ENCODE results near the gene PPM1M.
A peak's percentile ranks its signal among the peaks of the same experiment; 100 is the strongest.

Gene PPM1M

DNA sequence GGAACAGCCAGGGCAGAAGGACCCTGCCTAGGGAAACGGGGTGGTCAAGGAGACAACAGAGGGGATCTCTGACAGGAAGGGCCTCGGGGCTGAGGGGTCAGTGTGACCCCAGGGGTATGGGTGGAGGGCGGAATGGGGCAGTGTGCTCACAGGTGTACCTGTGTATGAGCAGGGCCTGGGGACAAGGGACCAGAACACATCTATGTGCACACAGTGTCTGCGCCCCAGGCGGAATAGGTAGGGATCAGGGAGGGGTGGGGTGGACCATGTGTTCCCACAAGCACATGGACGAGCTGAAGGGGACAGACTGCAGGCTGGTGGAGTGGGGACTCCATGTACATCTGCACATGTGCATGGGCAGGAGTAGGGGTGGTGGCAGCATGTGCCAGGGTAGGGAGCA, 15.1 kb upstream of the PPM1M start:
- Histone ChIP-seq H3K4me1 (no peaks in the 10 kb centered on the region), H3K27me3 (ENCODE audit: low read depth) (no peaks in the 10 kb centered on the region), H3K9me3 (no peaks in the 10 kb centered on the region), H3K4me3 (no peak overlapping the region), H3K36me3 (replicated peaks) (peaks cover 32% of the 10 kb centered on the region)
- in situ Hi-C loops (cut with MboI; ENCODE audit: low sequenced_read_pairs), result loop anchor here (5.0 kb wide), 2 partner anchors 112 to 212 kb away; no protein-coding TSS in a partner anchor
- DNase-seq (ENCODE audit: low spot score in 2 of 2), result no peak

DNA sequence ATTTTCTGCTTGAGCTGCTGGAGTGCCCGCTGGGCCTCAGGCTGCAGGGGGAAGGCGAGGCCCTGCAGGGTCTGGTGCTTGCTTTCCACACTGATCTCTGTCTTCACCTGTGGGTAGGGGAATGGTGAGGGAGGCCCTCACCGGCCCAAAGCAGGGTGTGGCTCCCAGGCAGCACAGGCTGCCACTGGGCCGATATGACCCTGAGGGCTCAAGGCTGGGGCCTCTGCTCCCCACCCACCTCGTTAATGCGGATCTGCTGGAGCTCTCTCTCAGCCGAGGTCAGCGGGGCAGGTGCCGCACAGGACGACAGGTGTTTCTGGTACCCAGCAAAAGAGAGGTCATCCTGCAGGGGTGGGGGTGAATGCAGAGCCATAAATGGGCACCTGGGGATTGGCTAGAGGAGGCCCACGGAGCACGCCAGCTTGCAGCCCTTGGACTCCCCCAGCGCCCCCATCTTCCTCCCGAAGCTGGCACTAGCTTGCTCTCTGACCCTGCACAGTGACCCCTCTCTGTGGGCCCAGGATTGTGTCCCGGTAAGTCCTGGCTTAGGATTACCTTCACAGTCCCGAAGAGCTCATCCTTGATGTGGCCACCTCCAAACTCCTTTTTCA, 14.6 kb upstream of the PPM1M start:
- in situ Hi-C loops (cut with MboI; ENCODE audit: low sequenced_read_pairs), result loop anchor here (5.0 kb wide), 2 partner anchors 111 to 211 kb away; no protein-coding TSS in a partner anchor

DNA sequence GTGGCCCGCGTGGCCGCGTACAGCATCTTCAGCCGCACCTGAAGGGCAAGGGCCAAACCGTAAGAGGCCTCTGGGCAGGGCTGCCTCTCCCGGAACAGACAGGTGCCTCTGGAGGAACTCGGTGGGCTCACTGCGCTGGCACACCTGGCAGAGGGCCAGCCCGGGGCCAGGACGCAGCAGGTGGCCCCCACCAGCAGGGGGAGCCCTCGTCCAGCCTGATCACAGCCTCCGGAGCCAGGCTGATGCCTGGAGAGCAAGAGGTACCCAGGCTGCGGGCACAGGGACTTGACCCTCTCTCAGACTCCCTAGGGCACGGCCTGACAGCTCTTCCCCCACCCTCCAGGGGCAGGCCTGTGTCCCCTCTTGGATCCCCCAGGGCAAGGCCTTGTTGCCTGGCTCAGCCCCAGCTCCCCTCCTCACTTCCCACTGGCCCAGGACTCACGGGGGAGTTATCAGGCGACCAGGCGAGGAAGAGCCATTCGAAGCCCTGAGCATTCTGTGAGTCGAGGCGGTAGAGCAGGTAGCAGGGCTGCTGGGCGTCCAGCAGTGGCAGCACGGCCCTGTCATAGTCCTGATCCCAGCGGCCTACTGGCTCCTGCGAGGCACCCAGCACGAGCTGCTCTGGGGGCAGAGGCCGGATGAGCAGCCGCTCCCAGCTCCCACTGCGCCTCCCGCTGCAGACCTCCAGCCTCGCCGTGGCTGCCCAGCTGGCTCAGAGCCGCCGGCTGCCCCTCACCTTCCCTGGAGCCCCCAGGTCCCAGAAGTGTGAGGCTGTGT, 13.9 kb upstream of the PPM1M start:
- Histone ChIP-seq H3K9me3 (no peaks in the 10 kb centered on the region), H3K4me1 (peaks cover 3% of the 10 kb centered on the region; the same call in 1 of the 2 replicates), H3K27me3 (ENCODE audit: low read depth) (no peaks in the 10 kb centered on the region), H3K4me3 (no peak overlapping the region), H3K36me3 (replicated peaks) (peaks cover 32% of the 10 kb centered on the region)
- in situ Hi-C loops (cut with MboI; ENCODE audit: low sequenced_read_pairs), result loop anchor here (5.0 kb wide), 2 partner anchors 111 to 211 kb away; no protein-coding TSS in a partner anchor
- DNase-seq (ENCODE audit: low spot score in 2 of 2), result peak in 1 of 2 experiments; percentile 89

More for the DNA sequence above, 14.6 kb upstream of the PPM1M start:
- H3K4me3 ChIP-seq, result no peak overlapping the region
- no peaks in the 10 kb centered on the region for H3K27me3 ChIP-seq (ENCODE audit: low read depth)
- no peaks in the 10 kb centered on the region for H3K9me3 ChIP-seq
- H3K36me3 ChIP-seq (replicated peaks), result peaks cover 32% of the 10 kb centered on the region
- H3K4me1 ChIP-seq, result no peaks in the 10 kb centered on the region
- DNase-seq (ENCODE audit: low spot score in 2 of 2), result no peak

DNA sequence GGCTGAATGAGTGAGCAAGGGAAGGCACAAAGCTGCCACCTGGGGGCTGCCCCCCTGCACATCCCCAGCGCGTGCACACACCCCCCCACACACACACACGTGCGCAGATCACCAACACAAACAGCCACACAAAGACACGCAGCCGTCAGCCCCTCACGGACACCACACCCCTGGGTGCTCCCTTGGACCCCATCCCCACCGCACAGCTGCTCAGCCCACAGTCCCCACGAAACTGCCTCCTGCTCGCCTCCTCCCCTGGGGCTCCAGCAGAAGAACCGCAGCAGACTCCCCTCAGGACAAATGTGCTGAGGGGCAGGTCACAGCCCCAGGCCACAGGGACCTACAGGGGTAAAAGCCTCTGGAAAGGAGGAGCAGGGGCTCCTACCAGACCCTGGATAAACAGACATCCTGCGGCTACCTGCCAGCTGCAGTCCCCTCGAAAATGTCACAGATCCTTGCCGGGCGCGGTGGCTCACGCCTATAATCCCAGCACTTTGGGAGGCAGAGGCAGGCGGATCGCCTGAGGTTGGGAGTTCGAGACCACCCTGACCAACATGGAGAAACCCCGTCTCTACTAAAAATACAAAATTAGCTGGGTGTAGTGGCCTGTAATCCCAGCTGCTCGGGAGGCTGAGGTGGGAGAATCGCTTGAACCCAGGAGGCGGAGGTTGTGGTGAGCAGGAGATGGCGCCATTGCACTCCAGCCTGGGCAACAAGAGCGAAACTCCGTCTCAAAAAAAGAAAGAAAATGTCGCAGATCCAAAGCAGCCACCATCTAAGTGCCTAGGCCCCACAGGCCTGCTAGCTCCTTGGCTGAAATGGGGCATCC, 13.1 kb upstream of the PPM1M start:
- peaks cover 32% of the 10 kb centered on the region for H3K36me3 ChIP-seq (replicated peaks)
- in situ Hi-C loops (cut with MboI; ENCODE audit: low sequenced_read_pairs), result loop anchor here (5.0 kb wide), 2 partner anchors 110 to 210 kb away; no protein-coding TSS in a partner anchor
- H3K4me3 ChIP-seq, result no peak overlapping the region
- no peaks in the 10 kb centered on the region for H3K9me3 ChIP-seq
- H3K4me1 ChIP-seq, result peaks cover 9% of the 10 kb centered on the region
- H3K27me3 ChIP-seq (ENCODE audit: low read depth), result no peaks in the 10 kb centered on the region
- DNase-seq (ENCODE audit: low spot score in 2 of 2), result no peak

DNA sequence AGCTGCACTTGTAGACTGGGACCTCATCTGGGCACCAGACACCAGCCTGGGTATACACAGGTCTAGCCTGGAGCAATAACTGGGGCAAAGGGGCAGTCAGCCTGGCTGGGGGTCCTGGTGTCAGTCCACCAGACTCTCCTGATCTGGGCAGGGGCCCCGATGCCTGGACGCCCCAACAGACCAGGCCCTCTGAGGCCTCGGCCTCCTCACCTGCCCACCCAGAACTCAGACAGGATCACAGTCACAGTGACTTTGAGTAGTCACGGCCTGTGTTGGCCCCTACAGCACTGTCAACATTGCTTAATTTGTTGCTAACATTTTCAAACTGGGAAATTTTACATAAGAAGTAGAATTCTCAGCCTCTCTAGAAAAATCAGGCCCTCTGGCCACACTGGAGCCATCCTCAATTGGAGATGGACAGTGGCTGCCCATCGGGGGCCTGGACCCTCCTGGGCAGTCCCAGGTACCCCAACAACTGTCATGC, 12.4 kb upstream of the PPM1M start:
- Histone ChIP-seq H3K4me1 (peaks cover 16% of the 10 kb centered on the region), H3K4me3 (no peak overlapping the region), H3K27me3 (ENCODE audit: low read depth) (no peaks in the 10 kb centered on the region), H3K9me3 (no peaks in the 10 kb centered on the region), H3K36me3 (replicated peaks) (peaks cover 32% of the 10 kb centered on the region)
- no peak for DNase-seq (ENCODE audit: low spot score in 2 of 2)
- in situ Hi-C loops (cut with MboI; ENCODE audit: low sequenced_read_pairs), result loop anchor here (5.0 kb wide), 2 partner anchors 109 to 209 kb away; no protein-coding TSS in a partner anchor

DNA sequence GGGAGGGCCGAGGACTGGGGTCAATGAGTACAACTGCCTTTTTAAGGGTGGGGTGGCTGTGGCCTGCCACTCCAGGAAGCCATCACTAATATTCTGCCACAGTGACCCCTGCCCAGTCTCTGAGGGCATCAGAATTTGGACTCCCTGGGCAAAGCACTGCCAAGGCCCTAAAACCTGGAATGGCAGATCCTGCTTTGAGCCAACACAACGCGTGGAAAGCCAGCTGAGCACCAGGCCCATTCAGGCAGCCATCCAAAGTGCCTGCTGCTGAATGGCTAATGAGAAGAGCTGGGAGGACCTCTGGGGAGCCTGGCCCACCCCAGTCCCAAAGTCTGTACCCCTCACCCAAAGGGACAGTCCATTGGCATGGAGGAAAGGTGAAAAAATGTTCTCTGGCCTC, 11.6 kb upstream of the PPM1M start:
- Histone ChIP-seq H3K36me3 (replicated peaks) (peaks cover 29% of the 10 kb centered on the region), H3K27me3 (ENCODE audit: low read depth) (no peaks in the 10 kb centered on the region), H3K9me3 (no peaks in the 10 kb centered on the region), H3K4me3 (no peak overlapping the region), H3K4me1 (peaks cover 18% of the 10 kb centered on the region)
- no peak for DNase-seq (ENCODE audit: low spot score in 2 of 2)
- in situ Hi-C loops (cut with MboI; ENCODE audit: low sequenced_read_pairs), result loop anchor here (5.0 kb wide), 2 partner anchors 108 to 208 kb away; no protein-coding TSS in a partner anchor

DNA sequence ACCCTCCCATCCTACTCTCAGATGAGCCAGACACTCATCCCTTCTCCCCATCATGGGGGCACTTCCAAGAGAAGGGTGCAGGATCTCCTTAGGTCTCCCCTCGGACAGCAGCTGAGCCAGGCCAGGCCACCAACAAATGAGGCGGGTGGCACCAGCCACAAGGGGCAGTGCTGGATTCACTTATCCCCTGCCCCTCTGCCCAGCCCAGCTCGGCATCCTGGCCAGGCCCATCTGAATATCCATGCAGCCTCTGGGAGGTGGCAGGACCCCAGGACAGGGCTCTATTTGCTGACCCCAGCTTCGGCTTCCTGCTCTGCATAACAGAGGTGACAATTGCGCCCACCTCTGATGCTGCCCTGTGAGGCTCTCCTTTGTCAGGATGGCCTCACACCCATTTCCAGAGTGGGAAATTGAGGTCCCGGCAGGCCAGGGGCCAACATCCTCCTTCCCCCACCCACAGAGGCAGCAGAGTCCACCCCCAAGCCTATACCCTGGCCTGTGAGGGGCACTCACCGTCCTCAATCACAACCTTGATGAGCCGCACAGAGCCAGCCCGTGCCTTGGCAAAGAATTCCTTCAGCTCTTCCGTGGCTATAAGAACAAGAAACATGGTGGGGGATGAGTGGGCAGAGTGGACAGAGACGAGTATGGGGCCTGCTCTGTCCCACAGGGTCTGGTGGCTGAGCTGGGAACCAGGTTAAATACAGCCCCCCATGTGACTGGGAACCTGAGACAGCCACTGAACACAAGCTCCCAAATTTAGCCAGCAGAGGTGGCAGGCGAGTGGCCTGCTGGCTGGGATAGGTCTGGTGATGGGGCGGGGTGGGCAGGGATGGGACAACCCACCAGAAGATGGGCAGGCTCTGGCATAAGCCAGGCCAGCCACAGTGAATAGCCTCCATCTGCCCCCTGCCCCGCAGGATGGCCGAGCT, 10.8 kb upstream of the PPM1M start:
- Histone ChIP-seq H3K9me3 (no peaks in the 10 kb centered on the region), H3K27me3 (ENCODE audit: low read depth) (no peaks in the 10 kb centered on the region), H3K4me3 (no peak overlapping the region), H3K4me1 (peaks cover 19% of the 10 kb centered on the region), H3K36me3 (replicated peaks) (peaks cover 21% of the 10 kb centered on the region)
- in situ Hi-C loops (cut with MboI; ENCODE audit: low sequenced_read_pairs), result loop anchor here (5.0 kb wide), 2 partner anchors 108 to 208 kb away; no protein-coding TSS in a partner anchor
- no peak for DNase-seq (ENCODE audit: low spot score in 2 of 2)

DNA sequence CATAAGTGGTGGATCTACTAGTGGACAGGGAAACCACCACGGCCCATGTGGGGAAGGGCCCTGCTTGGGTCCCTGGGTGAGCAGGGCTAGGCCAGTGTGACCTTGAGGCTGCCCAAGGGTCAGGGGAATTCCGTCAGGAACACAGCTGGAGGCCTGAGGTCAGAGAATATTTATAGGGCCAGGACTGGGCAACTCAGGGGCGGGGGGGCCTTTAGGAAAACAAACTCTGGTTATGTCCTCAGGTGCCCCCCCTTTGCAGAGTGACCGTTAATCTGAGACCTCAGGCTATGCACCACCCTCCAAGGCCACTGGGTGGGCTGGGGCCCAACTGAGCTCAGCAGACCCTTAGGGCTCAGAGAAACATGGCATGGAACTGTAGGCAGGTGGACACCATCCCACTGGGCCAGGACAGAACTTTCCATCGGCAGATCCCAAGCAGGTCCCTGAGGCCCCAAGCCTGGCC, 9.1 kb upstream of the PPM1M start:
- H3K4me3 ChIP-seq, result no peak overlapping the region
- in situ Hi-C loops (cut with MboI; ENCODE audit: low sequenced_read_pairs), result no loop called here

DNA sequence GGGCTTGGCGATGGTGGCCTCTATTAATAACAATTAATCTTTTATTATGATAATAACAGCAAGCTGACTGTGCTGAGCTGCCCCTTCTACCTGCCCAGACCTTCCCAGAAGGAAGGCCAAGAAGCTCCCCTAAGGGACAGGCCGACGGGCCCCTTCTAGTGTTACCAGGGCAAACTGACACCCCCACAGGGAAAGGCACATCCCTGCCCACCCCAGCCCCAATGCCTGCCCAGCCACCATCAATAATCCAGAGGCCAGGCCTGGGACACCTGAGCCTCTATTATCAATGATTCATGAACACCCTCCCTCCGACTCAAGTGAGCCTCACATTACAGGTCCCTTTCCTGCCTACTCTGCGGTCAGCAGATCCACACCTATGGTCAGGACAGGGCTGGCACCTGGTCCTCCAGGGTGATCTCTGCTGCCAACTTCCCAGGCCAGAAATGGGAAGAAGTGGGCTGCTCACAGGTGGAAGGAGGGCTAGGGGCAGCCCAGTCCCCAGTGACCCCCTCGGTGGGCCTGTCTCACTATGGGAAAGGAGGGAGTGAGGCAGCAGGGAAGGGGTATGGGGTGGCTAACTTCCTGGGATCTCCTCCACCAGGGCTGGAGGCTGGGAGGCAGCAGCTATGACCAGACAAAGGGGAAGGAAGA, 8.4 kb upstream of the PPM1M start:
- no peak for DNase-seq (ENCODE audit: low spot score in 2 of 2)
- Histone ChIP-seq H3K36me3 (replicated peaks) (no peaks in the 10 kb centered on the region), H3K27me3 (ENCODE audit: low read depth) (no peaks in the 10 kb centered on the region), H3K4me1 (peaks cover 28% of the 10 kb centered on the region), H3K4me3 (no peak overlapping the region), H3K9me3 (no peaks in the 10 kb centered on the region)
- in situ Hi-C loops (cut with MboI; ENCODE audit: low sequenced_read_pairs), result no loop called here

More for the DNA sequence above, 9.1 kb upstream of the PPM1M start:
- no peaks in the 10 kb centered on the region for H3K9me3 ChIP-seq
- no peak for DNase-seq (ENCODE audit: low spot score in 2 of 2)
- H3K27me3 ChIP-seq (ENCODE audit: low read depth), result no peaks in the 10 kb centered on the region
- H3K36me3 ChIP-seq (replicated peaks), result peaks cover 4% of the 10 kb centered on the region; the same call in 1 of the 2 replicates
- peaks cover 28% of the 10 kb centered on the region for H3K4me1 ChIP-seq

DNA sequence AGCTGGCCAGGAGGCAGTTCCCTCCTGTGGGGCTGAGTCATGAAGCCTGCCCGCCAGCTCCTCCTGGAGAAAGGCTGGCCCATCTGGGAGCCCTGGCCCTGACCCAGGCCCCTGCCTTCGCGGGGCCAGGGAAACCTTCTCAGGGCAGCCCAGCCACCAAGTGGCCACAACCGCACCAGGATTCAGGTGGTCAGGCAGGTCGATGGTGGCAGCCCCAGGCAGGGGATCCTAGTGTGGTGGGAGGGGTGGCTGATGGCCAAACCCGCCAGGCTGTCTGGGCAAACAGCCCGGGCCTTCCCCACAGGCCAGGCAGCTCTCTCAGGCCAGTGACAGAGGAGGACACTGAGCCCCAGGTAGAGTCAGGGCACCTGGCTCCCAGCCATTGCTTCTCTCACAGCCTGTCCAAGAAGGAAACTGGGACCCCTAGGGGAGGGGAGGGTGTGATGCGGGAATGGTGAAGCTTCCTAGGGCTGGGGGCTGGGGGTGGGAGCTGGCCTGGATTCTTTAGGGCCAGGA, 7.8 kb upstream of the PPM1M start:
- Histone ChIP-seq H3K9me3 (no peaks in the 10 kb centered on the region), H3K27me3 (ENCODE audit: low read depth) (no peaks in the 10 kb centered on the region), H3K36me3 (replicated peaks) (no peaks in the 10 kb centered on the region), H3K4me3 (peak overlapping the region; percentile 95), H3K4me1 (peaks cover 28% of the 10 kb centered on the region)
- in situ Hi-C loops (cut with MboI; ENCODE audit: low sequenced_read_pairs), result no loop called here
- DNase-seq (ENCODE audit: low spot score in 2 of 2), result peak in 1 of 2 experiments; percentile 42

DNA sequence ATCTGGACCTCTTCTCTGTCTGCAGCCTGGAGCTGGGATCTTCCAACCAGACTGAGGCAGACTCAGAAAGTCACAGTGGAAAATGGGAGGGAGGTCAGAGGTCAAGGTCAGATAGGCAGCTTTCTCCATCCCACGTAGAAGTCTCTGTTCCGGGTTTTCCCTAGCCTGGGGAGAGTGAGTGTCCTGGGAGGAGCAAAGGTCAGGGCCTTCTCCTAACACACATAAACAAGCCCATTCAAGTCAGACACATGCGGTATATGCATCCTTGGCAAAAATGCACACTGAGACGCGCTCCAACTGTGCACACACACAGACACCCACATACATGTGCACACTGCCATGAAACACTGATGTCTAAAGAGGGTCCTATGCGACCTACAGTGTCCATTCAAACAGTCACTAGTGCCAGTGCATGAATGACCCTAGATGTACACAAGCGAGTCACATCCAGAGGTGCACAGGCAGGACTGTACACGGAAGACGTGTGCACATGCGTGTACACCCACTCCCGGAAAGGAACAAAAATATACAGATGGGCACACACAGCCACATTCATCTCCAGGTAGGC, 7.3 kb upstream of the PPM1M start:
- Histone ChIP-seq H3K9me3 (no peaks in the 10 kb centered on the region), H3K4me3 (peak overlapping the region; percentile 95), H3K4me1 (peaks cover 28% of the 10 kb centered on the region), H3K36me3 (replicated peaks) (no peaks in the 10 kb centered on the region), H3K27me3 (ENCODE audit: low read depth) (no peaks in the 10 kb centered on the region)
- in situ Hi-C loops (cut with MboI; ENCODE audit: low sequenced_read_pairs), result no loop called here
- no peak for DNase-seq (ENCODE audit: low spot score in 2 of 2)
